HG02571 (cell line): ENCODE results near the gene DNAJB2.
"Not testable (repeated sequence)": the region's sequence is repeated elsewhere in the genome, so short reads cannot be mapped to it uniquely, and the experiment has no call there.

ENCODE experiments used
- ATAC-seq: cut with Tn5 transposase; IDR thresholded peaks from one replicate; pipeline ENCODE4 v1.9.1; 2021; ENCODE audit warnings: mild to moderate bottlenecking, moderate library complexity; ENCODE audit not compliant: unreplicated experiment

Gene DNAJB2

GRCh38 chr2:219297766-219298456 is 18.7 kb downstream of the DNAJB2 start:
- ATAC-seq: no peak

- peak; percentile 48 for ATAC-seq
Observed at GRCh38 chr2:219298759-219299371, 19.7 kb downstream of the DNAJB2 start.

- ATAC-seq: no peak
Observed at GRCh38 chr2:219299372-219299760, 20.2 kb downstream of the DNAJB2 start.

- ATAC-seq: no peak
Observed at GRCh38 chr2:219300022-219300421, 20.9 kb downstream of the DNAJB2 start.

- ATAC-seq: no peak
Observed at GRCh38 chr2:219302412-219302968, 23.3 kb downstream of the DNAJB2 start.

GRCh38 chr2:219304223-219304622 is 25.1 kb downstream of the DNAJB2 start:
- no peak for ATAC-seq

- ATAC-seq: no peak
Observed at GRCh38 chr2:219306047-219306446, 26.9 kb downstream of the DNAJB2 start.

GRCh38 chr2:219308142-219309101 is 29.3 kb downstream of the DNAJB2 start:
- no peak for ATAC-seq

GRCh38 chr2:219309278-219309677 is 30.1 kb downstream of the DNAJB2 start, which contains the start of gene PTPRN:
PTPRN (minus strand) TSS chr2:219309401; CDS start chr2:219309332, 69 bp downstream.
- no peak for ATAC-seq

- ATAC-seq: not testable (repeated sequence)
Observed at GRCh38 chr2:219312683-219313263, 33.6 kb downstream of the DNAJB2 start.

- no peak for ATAC-seq
Observed at GRCh38 chr2:219314804-219315468, 35.8 kb downstream of the DNAJB2 start.

- ATAC-seq: no peak
Observed at GRCh38 chr2:219323434-219323833, 44.3 kb downstream of the DNAJB2 start.

GRCh38 chr2:219325136-219325535 is 46.0 kb downstream of the DNAJB2 start:
- no peak for ATAC-seq

- ATAC-seq: no peak
Observed at GRCh38 chr2:219325657-219326315, 46.6 kb downstream of the DNAJB2 start.

GRCh38 chr2:219327719-219328118 is 48.6 kb downstream of the DNAJB2 start:
- ATAC-seq: no peak

- ATAC-seq: no peak
Observed at GRCh38 chr2:219331560-219332213, 52.5 kb downstream of the DNAJB2 start.

- no peak for ATAC-seq
Observed at GRCh38 chr2:219332542-219332941, 53.4 kb downstream of the DNAJB2 start, which contains the start of gene RESP18. RESP18 (minus strand) TSS chr2:219332744.

- ATAC-seq: no peak
Observed at GRCh38 chr2:219334076-219334475, 54.9 kb downstream of the DNAJB2 start.

GRCh38 chr2:219335373-219335786 is 56.2 kb downstream of the DNAJB2 start:
- ATAC-seq: no peak
